ENCODE measurements around the gene RBM17.
"Not testable (repeated sequence)": the region's sequence is repeated elsewhere in the genome, so short reads cannot be mapped to it uniquely, and the experiment has no call there.

The RBM17 gene

GRCh38 chr10:6119962-6120361 is 31.1 kb downstream of the RBM17 start:
- TF ChIP-seq CTCF (IDR thresholded peaks at IDR 0.05; ENCODE audit: low read depth, low read length, missing control alignments) = no peak
- DNase-seq (ENCODE audit: low read depth) = no peak
- H3K4me3 ChIP-seq (ENCODE audit: low read depth, low read length) = no peak overlapping the region

GRCh38 chr10:6120691-6121090 is 31.9 kb downstream of the RBM17 start:
- no peak for DNase-seq (ENCODE audit: low read depth)
- H3K4me3 ChIP-seq (ENCODE audit: low read depth, low read length) = no peak overlapping the region
- TF ChIP-seq CTCF (IDR thresholded peaks at IDR 0.05; ENCODE audit: low read depth, low read length, missing control alignments) = no peak

GRCh38 chr10:6121146-6121545 is 32.3 kb downstream of the RBM17 start:
- no peak for DNase-seq (ENCODE audit: low read depth)
- TF ChIP-seq CTCF (IDR thresholded peaks at IDR 0.05; ENCODE audit: low read depth, low read length, missing control alignments) = no peak
- H3K4me3 ChIP-seq (ENCODE audit: low read depth, low read length) = no peak overlapping the region

GRCh38 chr10:6123532-6123931 is 34.7 kb downstream of the RBM17 start:
- no peak overlapping the region for H3K4me3 ChIP-seq (ENCODE audit: low read depth, low read length)
- TF ChIP-seq CTCF (IDR thresholded peaks at IDR 0.05; ENCODE audit: low read depth, low read length, missing control alignments) = no peak
- no peak for DNase-seq (ENCODE audit: low read depth)

- H3K4me3 ChIP-seq (ENCODE audit: low read depth, low read length) = no peak overlapping the region
- TF ChIP-seq CTCF (IDR thresholded peaks at IDR 0.05; ENCODE audit: low read depth, low read length, missing control alignments) = no peak
- DNase-seq (ENCODE audit: low read depth) = no peak
Observed at GRCh38 chr10:6124666-6125065, 35.8 kb downstream of the RBM17 start.

- not testable (repeated sequence) for DNase-seq (ENCODE audit: low read depth); H3K4me3 ChIP-seq (ENCODE audit: low read depth, low read length)
Observed at GRCh38 chr10:6127461-6127860, 38.6 kb downstream of the RBM17 start.

- no peak for TF ChIP-seq CTCF (IDR thresholded peaks at IDR 0.05; ENCODE audit: low read depth, low read length, missing control alignments)
- no peak overlapping the region for H3K4me3 ChIP-seq (ENCODE audit: low read depth, low read length)
- no peak for DNase-seq (ENCODE audit: low read depth)
Observed at GRCh38 chr10:6128087-6128486, 39.3 kb downstream of the RBM17 start.

All from GM12864 (cell line).